ENCODE data around the gene WDR5B.

DNA sequence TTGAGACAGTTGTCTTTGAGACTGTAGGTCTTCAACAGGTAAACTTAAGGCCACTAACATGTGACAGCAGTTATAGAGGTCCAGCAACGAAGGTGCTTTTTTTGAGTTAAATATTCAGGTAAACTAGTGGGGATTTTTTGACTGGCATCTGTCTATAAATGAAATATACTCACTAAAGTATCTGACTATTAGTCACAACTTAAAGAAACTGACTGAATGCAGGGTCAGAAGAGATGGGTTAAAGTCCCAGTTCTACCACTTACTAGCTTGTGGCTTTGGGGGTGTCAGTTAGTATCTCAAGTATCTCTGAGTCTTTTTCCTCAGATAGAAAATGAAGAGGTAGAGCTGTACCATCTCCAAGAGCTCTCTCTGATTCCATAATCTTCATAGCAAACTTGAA, 50.8 kb downstream of the WDR5B start:
- TF ChIP-seq SUZ12 (IDR thresholded peaks at IDR 0.05; ENCODE audit: extremely low read depth, insufficient read depth, insufficient read length) (no peak), YY1 (IDR thresholded peaks at IDR 0.05; ENCODE audit: insufficient read depth, insufficient read length) (no peak), ZNF274 (IDR thresholded peaks at IDR 0.05; ENCODE audit: low read depth, low read length) (no peak)
